Right hindlimb (tissue), 1 donor: Measurements from ENCODE around the gene HEMGN.
"Not testable (repeated sequence)": the region's sequence is repeated elsewhere in the genome, so short reads cannot be mapped to it uniquely, and the experiment has no call there.

Source experiments
- DNase-seq: peaks from one replicate; pipeline ENCODE4 v3.0.0-alpha.2; 2018

The HEMGN gene

DNA sequence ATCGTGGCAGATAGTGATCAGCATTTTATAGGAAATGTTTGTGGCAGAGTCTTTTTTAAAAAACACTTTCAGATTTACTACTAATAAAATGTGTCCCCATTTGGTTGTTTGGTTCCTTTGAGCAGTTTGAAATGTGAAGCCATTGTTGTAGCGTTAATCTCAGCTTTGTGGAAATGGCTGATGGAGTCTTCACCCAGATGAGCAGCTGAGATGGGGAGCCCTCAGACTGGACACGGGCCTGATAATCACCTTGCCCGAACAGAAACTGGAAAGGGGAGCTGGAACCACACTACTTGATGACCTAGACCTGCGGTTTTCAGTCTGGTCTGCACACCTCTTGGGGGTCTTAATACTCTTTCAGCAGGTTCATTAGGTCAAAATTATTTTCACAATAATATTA, 24.6 kb upstream of the HEMGN start:
- DNase-seq = no peak

GRCh38 chr9:97962136-97962535, 24.2 kb upstream of the HEMGN start:
- no peak for DNase-seq

- no peak for DNase-seq
Measured at GRCh38 chr9:97961361-97961760, 23.4 kb upstream of the HEMGN start.

GRCh38 chr9:97960678-97961328, 22.8 kb upstream of the HEMGN start:
- not testable (repeated sequence) for DNase-seq

- DNase-seq = no peak
Measured at GRCh38 chr9:97959585-97959984, 21.6 kb upstream of the HEMGN start.

- DNase-seq = no peak
Measured at GRCh38 chr9:97958812-97959511, 21.0 kb upstream of the HEMGN start.

DNA sequence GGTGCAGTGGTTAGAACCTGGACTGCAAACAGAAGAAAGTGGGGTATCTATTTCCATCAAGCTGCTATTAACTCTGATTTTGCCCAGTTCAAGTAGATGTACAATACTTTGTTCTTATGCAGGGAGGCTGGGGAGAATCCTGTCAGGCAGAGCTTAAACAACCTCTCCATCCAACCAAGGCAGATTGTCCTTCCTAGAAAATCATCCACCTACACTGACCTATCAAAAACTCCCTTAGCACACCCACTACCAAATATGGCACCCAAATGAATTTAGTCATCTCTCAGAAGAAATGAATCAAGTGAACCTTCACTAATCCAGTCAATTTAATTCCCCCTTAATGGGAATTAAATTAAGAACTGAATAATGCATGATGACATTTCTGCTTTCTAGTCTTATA, 18.4 kb upstream of the HEMGN start:
- DNase-seq = no peak

- no peak for DNase-seq
Measured at GRCh38 chr9:97954550-97954989, 16.6 kb upstream of the HEMGN start.

GRCh38 chr9:97950873-97951272, 12.9 kb upstream of the HEMGN start:
- not testable (repeated sequence) for DNase-seq

DNA sequence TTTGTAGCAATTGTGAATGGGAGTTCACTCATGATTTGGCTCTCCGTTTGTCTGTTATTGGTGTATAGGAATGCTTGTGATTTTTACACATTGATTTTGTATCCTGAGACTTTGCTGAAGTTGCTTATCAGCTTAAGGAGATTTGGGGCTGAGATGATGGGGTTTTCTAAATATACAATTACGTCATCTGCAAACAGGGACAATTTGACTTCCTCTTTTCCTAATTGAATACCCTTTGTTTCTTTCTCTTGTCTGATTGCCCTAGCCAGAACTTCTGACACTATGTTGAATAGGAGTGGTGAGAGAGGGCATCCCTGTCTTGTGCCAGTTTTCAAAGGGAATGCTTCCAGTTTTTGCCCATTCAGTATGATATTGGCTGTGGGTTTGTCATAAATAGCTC, 9.1 kb upstream of the HEMGN start:
- DNase-seq = not testable (repeated sequence)

- DNase-seq = not testable (repeated sequence)
Measured at GRCh38 chr9:97945470-97945869, 7.5 kb upstream of the HEMGN start.

DNA sequence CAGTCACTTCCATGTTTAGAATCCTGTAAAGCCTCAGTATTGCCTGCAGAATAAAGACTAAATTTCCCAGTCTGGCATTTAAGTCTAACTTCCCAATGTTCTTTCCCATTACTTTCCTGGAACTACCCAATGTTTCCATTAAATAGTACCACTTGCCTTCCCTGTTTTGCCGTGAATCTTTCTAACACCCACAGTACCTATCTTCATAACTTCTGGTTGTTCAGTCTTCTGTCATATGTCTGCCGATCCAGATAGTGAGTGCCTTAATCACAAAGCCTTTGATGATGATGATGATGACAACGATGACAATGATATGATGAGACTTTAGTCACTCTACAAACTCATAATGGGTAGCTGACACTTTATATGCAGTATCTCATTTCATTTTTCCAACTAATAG, 6.6 kb upstream of the HEMGN start:
- DNase-seq = no peak

DNA sequence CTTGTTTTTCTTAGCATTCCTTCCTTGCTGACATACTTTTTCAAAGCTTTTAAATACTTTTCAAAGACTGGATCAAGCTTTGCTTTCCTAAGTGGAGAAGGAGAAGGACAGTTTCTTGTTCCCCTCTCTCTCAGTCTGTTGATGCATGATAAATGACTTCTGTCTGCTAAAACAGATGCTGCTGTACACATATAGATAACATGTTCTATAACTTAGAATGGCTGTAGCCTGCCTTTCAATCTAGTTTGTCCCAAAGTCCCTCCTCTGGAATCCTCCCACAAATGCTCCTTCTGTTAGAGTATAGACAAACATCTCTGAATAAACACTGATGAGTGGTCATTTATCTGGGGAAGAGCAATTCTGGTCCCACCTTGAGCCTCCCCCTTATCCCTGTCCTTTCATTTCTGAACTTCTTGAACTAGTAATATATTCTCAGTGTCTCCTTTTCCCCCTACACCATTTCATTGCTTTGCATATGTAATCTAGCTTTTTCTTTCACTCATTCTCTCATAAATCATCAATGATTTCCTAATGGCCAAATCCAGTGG, 5.4 kb upstream of the HEMGN start:
- DNase-seq = no peak

DNA sequence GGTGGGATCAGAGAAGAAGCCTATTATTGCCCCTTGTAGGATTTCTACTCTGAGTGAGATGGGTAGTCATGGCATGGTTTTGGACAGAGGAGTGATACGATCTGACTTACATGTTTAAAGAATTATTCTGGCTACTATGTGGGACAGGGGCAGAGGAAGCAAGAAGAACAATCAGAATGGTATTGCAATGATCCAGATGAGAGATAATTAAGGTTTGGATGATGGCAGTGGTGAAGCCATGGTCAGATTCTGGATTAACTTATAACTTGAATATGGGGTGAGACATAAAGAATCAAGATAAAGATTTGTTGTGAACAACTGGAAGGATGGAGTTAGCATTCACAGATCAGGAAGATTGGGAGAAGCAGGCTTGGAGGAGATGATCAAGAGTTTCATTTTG, 3.4 kb upstream of the HEMGN start:
- DNase-seq = no peak

- no peak for DNase-seq
Measured at GRCh38 chr9:97940741-97941140, 2.8 kb upstream of the HEMGN start.

GRCh38 chr9:97940233-97940632, 2.3 kb upstream of the HEMGN start:
- DNase-seq = no peak

DNA sequence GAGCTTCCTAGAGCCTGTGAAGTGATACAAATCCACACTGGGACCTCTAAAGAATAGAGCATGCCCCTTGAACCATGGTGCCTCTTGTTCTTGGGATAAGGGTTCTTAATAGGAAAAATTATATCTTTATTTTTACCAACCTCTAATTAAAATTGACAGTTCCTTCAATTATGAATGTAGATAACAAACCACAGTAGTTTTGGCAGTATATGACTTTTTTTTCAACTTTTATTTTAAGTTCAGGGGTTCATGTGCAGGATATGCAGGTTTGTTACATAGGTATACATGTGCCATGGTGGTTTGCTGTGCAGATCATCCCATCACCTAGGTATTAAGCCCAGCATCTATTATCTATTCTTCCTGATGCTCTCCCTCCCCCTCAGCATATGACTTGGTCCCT, 974 bp downstream of the HEMGN start:
- DNase-seq = no peak

DNA sequence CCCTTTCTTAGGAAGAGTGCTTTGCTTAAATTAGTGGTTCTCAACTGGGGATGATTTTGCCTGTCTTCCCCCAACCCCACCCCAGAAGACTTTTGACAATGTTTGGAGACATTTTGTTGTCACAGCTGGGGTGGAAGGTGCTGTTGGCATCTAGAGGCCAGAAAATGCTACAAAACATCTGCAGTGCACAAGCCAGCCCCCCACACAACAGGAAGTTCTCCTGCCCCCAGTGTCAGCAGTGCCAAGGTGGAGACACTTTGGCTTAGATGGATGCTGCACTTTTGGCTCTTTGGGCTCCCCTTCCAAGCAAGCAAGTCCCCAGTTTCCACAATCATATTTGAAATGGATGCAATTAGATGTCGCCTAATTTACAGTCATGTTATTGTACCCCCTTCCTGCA, 2.7 kb downstream of the HEMGN start:
- DNase-seq = no peak

DNA sequence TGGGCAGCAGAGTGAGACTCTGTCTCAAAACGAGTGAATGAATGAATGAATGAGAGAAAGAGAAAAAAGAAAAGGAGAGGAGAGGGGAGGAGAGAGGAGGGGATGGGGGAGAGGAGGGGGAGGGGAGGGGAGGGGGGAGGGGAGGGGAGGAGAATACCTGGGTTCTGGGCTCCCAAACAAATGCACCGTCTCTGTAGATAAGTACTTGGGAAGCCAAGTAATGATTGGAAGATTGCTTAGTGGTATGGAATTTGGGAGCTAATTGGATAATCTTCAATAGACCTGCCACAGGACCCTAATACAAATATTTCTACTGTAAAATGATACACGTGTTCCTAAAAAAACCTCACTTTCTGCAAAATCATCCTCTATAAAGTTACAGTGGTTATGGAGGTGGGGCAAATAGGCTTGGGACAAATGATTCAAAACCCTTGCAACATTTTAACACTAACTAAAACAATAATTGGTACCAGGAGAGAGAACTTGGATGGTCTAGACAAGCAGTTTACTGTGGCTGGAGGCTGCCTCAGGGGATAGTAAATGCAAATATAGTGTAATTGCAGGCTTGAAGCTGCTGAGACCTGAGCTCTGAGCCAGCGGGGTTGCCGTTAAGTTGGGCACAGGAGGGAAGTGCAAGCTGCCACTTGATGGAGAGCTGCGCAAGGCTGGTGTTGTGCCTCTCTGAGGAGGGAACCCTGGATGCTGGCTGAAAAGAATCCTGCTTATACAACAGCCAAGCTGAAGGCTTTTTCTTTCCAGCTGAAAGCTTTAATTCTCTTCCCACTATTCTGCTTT, 3.5 kb downstream of the HEMGN start:
- DNase-seq = no peak

DNA sequence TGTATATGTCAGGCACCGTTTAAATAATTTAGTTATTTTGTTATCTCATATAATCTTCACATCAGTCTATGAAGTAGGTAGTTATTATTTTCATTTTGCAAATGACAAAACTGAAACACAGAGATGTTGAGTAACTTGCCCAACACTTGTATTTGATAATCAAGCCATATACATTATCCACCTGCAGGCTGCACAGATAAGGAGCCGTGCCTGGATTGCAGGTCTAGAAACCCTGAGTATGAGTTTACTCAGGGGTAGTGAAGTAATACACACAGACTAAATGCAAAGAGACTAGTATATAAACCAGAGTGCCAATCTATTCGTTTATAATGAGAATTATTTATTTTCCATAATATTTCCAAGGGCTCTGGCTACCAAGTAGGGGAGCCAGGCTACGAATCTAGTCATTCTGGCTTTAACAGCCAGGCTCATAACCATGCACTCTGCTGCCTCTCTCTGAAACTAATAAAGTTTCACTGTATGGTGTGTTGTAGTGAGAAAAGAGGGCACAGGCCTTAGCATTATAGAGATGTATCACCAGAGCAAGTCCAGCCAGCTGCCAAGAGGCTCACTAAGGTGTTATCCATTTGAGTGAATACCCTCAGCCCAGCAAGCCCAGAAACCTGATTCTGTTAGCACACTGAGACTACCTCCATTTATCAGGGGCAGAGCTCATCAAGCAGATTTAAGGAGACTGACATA, 4.5 kb downstream of the HEMGN start:
- DNase-seq = no peak

- DNase-seq = no peak
Measured at GRCh38 chr9:97930972-97931371, 7.0 kb downstream of the HEMGN start.

- no peak for DNase-seq
Measured at GRCh38 chr9:97928986-97929604, 8.9 kb downstream of the HEMGN start.
